Measurements from ENCODE around the gene CEP290.
"Not testable (repeated sequence)": the region's sequence is repeated elsewhere in the genome, so short reads cannot be mapped to it uniquely, and the experiment has no call there.

Gene CEP290

GRCh38 chr12:88037770-88038169 is 104.1 kb downstream of the CEP290 start:
- DNase-seq: no peak

GRCh38 chr12:88036353-88036965 is 105.4 kb downstream of the CEP290 start:
- no peak for DNase-seq

DNA sequence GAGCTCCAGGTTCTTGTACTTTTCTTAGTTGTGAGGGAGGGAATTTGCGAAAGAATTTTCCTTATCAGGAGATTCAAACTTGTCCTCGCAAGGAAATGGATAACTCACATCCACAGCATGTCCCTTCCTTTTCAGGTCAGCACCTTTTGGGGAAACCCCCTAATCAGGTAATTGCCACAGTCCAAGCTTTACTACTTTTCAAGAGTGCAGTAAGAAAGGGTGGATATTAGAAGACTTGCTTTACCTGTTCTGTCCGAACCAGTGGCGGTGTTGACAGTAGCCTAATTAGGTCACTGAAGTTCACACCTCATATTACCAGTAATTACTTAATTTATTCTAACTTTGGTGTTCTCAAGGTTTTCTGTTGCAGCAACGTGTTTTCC is 106.0 kb downstream of the CEP290 start:
- no peak for DNase-seq

DNA sequence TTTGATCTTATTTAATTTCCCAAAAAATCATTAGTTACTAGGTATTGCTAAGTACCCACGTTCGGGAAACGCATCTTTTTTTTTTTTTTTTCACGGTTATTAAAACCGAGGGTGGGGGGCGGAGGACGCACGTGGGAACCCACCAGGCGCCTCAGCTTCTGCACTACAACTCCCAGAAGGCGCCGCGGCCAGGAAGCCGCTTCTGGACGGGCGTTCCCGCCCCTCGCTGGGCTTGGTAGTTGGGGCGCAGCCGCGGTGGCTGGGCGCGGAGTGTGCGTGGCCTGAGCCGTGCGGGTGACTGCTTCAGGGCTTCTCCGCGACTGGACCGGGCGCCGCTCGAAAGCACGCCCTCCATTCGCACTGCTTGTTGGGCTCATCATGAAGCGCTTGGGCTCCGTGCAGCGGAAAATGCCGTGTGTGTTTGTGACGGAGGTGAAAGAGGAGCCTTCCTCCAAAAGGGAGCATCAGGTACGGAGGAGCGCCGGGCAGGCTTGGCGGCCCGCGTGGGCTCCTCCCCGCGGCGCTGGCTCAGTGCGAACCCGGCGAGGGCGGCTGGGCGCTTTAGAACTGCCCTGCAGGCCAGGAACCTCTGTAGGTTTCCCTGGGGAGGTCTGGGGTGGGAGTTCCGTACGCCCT is 106.5 kb downstream of the CEP290 start:
- DNase-seq: peak; percentile 30 to 95 (median 88)

DNA sequence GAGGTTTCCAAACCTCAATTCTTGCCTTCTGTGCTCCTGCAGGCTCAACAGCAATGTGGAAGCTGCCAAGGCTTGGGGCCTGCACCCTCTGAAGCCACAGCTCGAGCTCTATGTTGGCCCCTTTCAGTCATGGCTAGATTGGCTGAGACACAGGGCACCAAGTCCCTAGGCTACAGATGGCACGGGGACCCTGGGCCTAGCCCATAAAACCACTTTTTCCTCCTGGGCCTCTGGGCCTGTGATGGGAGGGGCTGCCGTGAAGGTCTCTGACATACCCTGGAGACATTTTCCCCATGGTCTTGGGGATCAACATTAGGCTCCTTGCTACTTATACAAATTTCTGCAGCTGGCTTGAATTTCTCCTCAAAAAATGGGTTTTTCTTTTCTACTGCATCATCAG is 110.7 kb downstream of the CEP290 start:
- not testable (repeated sequence) for DNase-seq

DNA sequence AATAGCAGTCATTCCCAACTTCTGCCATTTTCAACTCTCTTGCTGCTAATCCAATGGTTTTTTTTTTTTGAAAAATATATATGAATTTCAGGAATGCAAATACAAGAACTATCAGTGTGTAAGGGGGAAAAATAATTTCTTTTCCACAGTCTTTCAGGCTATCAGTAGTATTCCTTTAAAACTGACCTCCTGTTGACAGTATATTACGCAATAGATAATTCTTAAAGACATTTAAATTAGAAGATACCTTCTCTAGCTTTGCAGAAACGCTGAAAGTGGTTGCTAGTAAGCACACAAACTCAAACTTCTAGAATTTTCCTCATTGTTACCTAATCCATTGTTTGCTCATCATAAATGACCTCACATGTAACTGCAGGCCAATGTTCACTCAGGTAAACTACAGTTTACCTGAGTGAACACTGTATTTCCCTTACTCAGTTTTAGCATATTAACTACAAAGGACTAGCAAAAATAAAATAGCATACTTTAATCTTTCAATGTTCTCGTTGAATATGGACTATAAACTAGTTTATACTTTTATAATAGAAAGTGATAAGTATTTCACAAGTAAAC is 112.7 kb downstream of the CEP290 start, which contains the start of gene C12orf50:
TSS of gene C12orf50 (minus strand) at position 309 of the 573 bp plus-strand sequence. CDS start 2,439 bp downstream, outside the sequence.
- no peak for DNase-seq

GRCh38 chr12:88026196-88026595 is 115.7 kb downstream of the CEP290 start:
- DNase-seq: no peak

DNA sequence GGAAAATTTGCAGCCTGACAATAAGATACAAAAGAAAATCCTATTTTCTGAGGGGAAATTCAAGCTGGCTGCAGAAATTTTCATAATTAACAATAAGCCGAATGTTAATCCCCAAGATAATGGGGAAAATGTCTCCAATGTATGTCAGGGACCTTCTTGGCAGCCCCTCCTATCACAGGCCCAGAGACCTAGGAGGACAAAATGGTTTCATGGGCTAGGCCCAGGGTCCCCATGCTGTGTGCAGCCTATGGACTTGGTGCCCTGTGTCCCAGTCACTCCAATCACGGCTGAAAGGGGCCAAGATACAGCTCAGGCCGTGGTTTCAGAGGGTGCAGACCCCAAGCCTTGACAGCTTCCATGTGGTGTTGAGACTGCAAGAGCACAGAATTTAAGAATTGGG is 123.9 kb downstream of the CEP290 start:
- DNase-seq: no peak

DNA sequence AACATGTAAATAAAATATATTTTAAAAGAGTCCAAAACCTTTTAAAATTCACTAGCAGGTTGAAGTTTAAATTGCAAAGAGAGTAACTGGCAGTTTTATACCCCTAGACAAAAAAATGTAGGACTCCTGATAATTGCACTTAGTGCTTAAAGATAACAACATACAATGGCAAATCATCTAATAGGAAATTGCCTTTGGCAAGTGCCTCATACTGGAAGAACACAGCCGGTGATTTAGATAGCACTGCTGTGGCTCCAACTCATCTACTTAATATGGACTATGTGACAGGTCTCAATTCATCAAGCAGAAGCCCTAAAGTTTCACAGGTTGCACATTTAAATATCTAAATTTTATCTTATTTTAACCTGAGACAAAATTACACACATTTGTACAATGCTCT is 126.1 kb downstream of the CEP290 start:
- no peak for DNase-seq

DNA sequence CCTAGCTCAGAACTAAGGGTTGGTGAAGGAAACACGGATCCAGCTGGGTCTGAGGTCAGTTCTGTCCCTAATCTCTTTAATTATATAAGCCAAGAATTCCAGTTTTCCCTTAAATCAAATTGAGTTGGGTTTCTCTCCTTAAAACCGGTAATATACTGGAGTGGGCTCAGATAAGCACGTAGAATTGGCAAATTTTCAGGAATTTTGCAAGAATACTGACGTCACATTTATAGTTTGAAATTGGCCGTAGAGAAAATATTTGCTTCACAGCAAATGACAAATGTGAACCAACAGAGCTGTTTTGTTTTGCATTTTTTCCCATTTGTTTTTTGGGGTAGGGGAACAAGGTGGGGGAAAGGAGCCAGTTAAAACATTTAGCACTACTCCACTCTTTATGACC is 130.1 kb downstream of the CEP290 start:
- DNase-seq: no peak

- peak in 2 of 51 donors; percentile 8 to 10 for DNase-seq
Observed at GRCh38 chr12:88006351-88006750, 135.5 kb downstream of the CEP290 start.

- DNase-seq: no peak
Observed at GRCh38 chr12:88001327-88001726, 140.6 kb downstream of the CEP290 start.
